ENCODE data around the gene UBE2S. TPM values are rescaled to one million over a fixed set of nuclear protein-coding genes. Genes with fewer than 3 reads are reported as not detected.
"Not testable (repeated sequence)": the region's sequence is repeated elsewhere in the genome, so short reads cannot be mapped to it uniquely, and the experiment has no call there.

The UBE2S gene
- total and polyA plus RNA-seq, 2 donors (not counting 1 experiment from before 2014, with no cell fraction given), result 20.6 to 72.7 TPM

DNA sequence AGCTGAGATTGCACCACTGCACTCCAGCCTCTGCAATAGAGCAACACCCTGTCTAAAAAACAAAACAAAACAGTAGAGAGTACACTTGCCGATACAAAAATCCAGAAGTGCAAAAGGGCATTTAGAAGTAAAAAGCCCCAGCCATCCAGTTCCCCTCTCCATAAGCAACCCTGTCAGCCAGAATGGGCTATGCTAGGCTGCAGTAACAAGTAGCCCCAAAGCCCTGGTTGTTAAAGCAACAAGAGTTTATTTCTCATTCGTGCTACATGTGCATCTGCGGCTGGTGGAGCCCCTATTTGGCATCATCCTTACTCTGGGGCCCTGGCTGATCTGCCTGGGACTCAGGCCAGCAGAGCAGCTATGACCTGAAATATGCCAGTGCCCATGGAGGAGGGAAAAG, 16.9 kb upstream of the UBE2S start:
- H3K27me3 ChIP-seq (replicated peaks in 1 of 4; ENCODE audit: control extremely low read depth in 1 of 4, control insufficient read depth in 3 of 4, insufficient read depth in 4 of 4, low read length in 3 of 4), result peaks cover 0 to 24% (median 5%) of the 10 kb centered on the region in 4 experiments
- H3K9me3 ChIP-seq (ENCODE audit: control extremely low read depth in 1 of 3, control insufficient read depth in 2 of 3, insufficient read depth in 1 of 3, low read length in 2 of 3), result peaks cover 0 to 7% (median 0%) of the 10 kb centered on the region in 3 donors
- H3K27ac ChIP-seq (ENCODE audit: low read length in 2 of 2), result no peak overlapping the region
- H2AFZ ChIP-seq (ENCODE audit: insufficient read depth, low read depth, low read length, poor library complexity, severe bottlenecking), result no peak overlapping the region
- H3K4me3 ChIP-seq (ENCODE audit: control extremely low read depth in 1 of 5, extremely low read depth in 1 of 5, insufficient read depth in 1 of 5, low read depth in 2 of 5, low read length in 4 of 5), result no peak overlapping the region
- ATAC-seq (ENCODE audit: low read depth), result no peak
- Mint-ChIP-seq H3K4me3 (no peak overlapping the region), H3K27ac (no peak overlapping the region), H3K4me1 (no peaks in the 10 kb centered on the region), H3K9me3 (ENCODE audit: insufficient read depth) (no peaks in the 10 kb centered on the region), H3K27me3 (peaks cover 32% of the 10 kb centered on the region)
- ChIA-PET POLR2A (no interaction called here), CTCF (interaction anchor here (2.2 kb wide), 1 partner anchor 283 kb away, joined by 6 read pairs; no protein-coding TSS in a partner anchor)
- 100% methylated on average over 2 of the region's 3 CpGs for WGBS (ENCODE audit: insufficient coverage)
- no peak overlapping the region for H3K9ac ChIP-seq (ENCODE audit: low read length)
- TF ChIP-seq EZH2 (IDR thresholded peaks at IDR 0.05; ENCODE audit: borderline replicate concordance, insufficient read depth, low read depth, low read length, poor library complexity, severe bottlenecking), result no peak
- TF ChIP-seq, protein P1, sequence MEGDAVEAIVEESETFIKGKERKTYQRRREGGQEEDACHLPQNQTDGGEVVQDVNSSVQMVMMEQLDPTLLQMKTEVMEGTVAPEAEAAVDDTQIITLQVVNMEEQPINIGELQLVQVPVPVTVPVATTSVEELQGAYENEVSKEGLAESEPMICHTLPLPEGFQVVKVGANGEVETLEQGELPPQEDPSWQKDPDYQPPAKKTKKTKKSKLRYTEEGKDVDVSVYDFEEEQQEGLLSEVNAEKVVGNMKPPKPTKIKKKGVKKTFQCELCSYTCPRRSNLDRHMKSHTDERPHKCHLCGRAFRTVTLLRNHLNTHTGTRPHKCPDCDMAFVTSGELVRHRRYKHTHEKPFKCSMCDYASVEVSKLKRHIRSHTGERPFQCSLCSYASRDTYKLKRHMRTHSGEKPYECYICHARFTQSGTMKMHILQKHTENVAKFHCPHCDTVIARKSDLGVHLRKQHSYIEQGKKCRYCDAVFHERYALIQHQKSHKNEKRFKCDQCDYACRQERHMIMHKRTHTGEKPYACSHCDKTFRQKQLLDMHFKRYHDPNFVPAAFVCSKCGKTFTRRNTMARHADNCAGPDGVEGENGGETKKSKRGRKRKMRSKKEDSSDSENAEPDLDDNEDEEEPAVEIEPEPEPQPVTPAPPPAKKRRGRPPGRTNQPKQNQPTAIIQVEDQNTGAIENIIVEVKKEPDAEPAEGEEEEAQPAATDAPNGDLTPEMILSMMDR (IDR thresholded peaks at IDR 0.05), result no peak
- intact Hi-C loops (cut with micrococcal nuclease), result no loop called here
- H3K36me3 ChIP-seq (replicated peaks in 1 of 2; ENCODE audit: control extremely low read depth in 1 of 2, control insufficient read depth in 1 of 2, extremely low read depth in 1 of 2, insufficient read depth in 2 of 2, low read length in 1 of 2), result no peaks in the 10 kb centered on the region
- H3K4me1 ChIP-seq (ENCODE audit: control insufficient read depth in 2 of 2, insufficient read depth in 2 of 2, low read length in 2 of 2), result no peaks in the 10 kb centered on the region
- no peaks in the 10 kb centered on the region for H3K79me2 ChIP-seq (ENCODE audit: control insufficient read depth, insufficient read depth, low read length)
- no peaks in the 10 kb centered on the region for H4K20me1 ChIP-seq (ENCODE audit: control insufficient read depth, insufficient read depth, low read length, poor library complexity, severe bottlenecking)
- DNase-seq, result no peak
- H3K4me2 ChIP-seq (replicated peaks; ENCODE audit: low read depth, low read length, poor library complexity, severe bottlenecking), result no peak overlapping the region

DNA sequence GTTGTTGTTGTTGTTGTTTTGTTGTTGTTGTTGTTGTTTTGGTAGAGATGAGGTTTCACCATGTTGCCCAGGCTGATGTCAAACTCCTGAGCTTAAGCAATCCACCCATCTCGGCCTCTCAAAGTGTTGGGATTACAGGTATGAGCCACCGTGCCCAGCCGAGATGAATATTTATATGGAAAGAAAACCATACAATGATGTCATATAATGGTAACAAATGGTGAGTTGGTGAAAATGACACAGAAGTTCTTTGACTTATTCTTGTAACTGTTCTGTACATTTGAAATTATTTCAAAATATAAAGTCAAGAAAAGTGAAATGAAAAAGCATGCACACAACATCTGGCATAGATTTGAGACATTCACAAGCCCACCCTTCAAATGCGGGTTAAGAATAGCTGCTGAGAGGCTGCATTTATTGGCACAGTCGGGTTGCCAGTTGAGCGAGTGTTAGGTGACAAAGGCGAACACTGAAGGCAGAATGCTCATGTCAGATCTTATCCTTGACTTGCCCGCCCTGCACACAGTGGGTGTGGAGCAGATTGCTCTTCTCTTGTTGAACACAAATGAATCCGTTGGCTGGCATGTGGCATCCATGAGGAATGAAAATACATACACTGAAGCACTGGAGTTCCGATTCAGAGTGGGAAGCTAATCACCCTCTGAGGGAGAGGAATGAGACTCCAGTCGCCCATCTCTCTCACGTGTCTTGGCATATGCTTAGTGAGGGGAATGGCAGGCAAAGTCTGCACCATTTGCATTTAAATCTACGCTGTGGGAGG, 15.8 kb upstream of the UBE2S start:
- no peak overlapping the region for H3K27ac ChIP-seq (ENCODE audit: low read length in 2 of 2)
- ChIA-PET POLR2A (no interaction called here), CTCF (interaction anchor here (0.7 kb wide), 1 partner anchor 1072 kb away, joined by 4 read pairs; no protein-coding TSS in a partner anchor)
- intact Hi-C loops (cut with micrococcal nuclease), result no loop called here
- no peaks in the 10 kb centered on the region for H4K20me1 ChIP-seq (ENCODE audit: control insufficient read depth, insufficient read depth, low read length, poor library complexity, severe bottlenecking)
- no peak for DNase-seq
- peaks cover 0 to 4% (median 0%) of the 10 kb centered on the region in 3 donors for H3K9me3 ChIP-seq (ENCODE audit: control extremely low read depth in 1 of 3, control insufficient read depth in 2 of 3, insufficient read depth in 1 of 3, low read length in 2 of 3)
- no peaks in the 10 kb centered on the region for H3K36me3 ChIP-seq (replicated peaks in 1 of 2; ENCODE audit: control extremely low read depth in 1 of 2, control insufficient read depth in 1 of 2, extremely low read depth in 1 of 2, insufficient read depth in 2 of 2, low read length in 1 of 2)
- peaks cover 0 to 19% (median 3%) of the 10 kb centered on the region in 4 experiments for H3K27me3 ChIP-seq (replicated peaks in 1 of 4; ENCODE audit: control extremely low read depth in 1 of 4, control insufficient read depth in 3 of 4, insufficient read depth in 4 of 4, low read length in 3 of 4)
- no peak overlapping the region for H3K4me2 ChIP-seq (replicated peaks; ENCODE audit: low read depth, low read length, poor library complexity, severe bottlenecking)
- H3K79me2 ChIP-seq (ENCODE audit: control insufficient read depth, insufficient read depth, low read length), result no peaks in the 10 kb centered on the region
- 96% methylated on average over 7 of the region's 13 CpGs for WGBS (ENCODE audit: insufficient coverage)
- Mint-ChIP-seq H3K4me3 (no peak overlapping the region), H3K27ac (no peak overlapping the region), H3K4me1 (no peaks in the 10 kb centered on the region), H3K9me3 (ENCODE audit: insufficient read depth) (no peaks in the 10 kb centered on the region), H3K27me3 (peaks cover 27% of the 10 kb centered on the region)
- no peak for ATAC-seq (ENCODE audit: low read depth)
- TF ChIP-seq EZH2 (IDR thresholded peaks at IDR 0.05; ENCODE audit: borderline replicate concordance, insufficient read depth, low read depth, low read length, poor library complexity, severe bottlenecking), result no peak
- TF ChIP-seq, protein P1 (IDR thresholded peaks at IDR 0.05), result no peak
- H3K9ac ChIP-seq (ENCODE audit: low read length), result no peak overlapping the region
- no peak overlapping the region for H3K4me3 ChIP-seq (ENCODE audit: control extremely low read depth in 1 of 5, extremely low read depth in 1 of 5, insufficient read depth in 1 of 5, low read depth in 2 of 5, low read length in 4 of 5)
- H2AFZ ChIP-seq (ENCODE audit: insufficient read depth, low read depth, low read length, poor library complexity, severe bottlenecking), result no peak overlapping the region
- H3K4me1 ChIP-seq (ENCODE audit: control insufficient read depth in 2 of 2, insufficient read depth in 2 of 2, low read length in 2 of 2), result no peaks in the 10 kb centered on the region

DNA sequence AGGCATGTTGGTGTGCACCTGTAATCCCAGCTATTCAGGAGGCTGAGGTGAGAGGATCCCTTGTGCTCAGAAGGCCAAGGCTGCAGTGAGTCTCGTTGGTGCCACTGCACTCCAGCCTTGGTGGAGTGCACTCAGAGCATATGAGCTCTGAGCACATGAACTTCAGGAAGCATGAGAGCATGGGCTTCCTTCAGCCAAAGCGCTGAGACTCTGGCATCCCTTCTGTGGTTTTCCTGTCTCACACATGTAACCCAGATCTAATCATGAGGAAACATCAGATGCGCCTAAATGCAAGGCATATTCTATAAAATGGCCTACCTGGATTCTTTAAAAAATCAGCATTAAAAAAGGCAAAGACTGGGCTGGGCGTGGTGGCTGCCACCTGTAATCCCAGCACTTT, 13.7 kb upstream of the UBE2S start:
- peaks cover 27% of the 10 kb centered on the region for H3K27me3 Mint-ChIP-seq
- H2AFZ ChIP-seq (ENCODE audit: insufficient read depth, low read depth, low read length, poor library complexity, severe bottlenecking); H3K27ac Mint-ChIP-seq; H3K9me3 ChIP-seq (ENCODE audit: control extremely low read depth in 1 of 3, control insufficient read depth in 2 of 3, insufficient read depth in 1 of 3, low read length in 2 of 3); H3K9ac ChIP-seq (ENCODE audit: low read length); intact Hi-C loops (cut with micrococcal nuclease); H3K79me2 ChIP-seq (ENCODE audit: control insufficient read depth, insufficient read depth, low read length); H3K27ac ChIP-seq (ENCODE audit: low read length in 2 of 2); ATAC-seq (ENCODE audit: low read depth); H3K4me1 ChIP-seq (ENCODE audit: control insufficient read depth in 2 of 2, insufficient read depth in 2 of 2, low read length in 2 of 2); H3K9me3 Mint-ChIP-seq (ENCODE audit: insufficient read depth); H4K20me1 ChIP-seq (ENCODE audit: control insufficient read depth, insufficient read depth, low read length, poor library complexity, severe bottlenecking); H3K4me3 Mint-ChIP-seq; H3K4me1 Mint-ChIP-seq; H3K4me3 ChIP-seq (ENCODE audit: control extremely low read depth in 1 of 5, extremely low read depth in 1 of 5, insufficient read depth in 1 of 5, low read depth in 2 of 5, low read length in 4 of 5); POLR2A ChIA-PET; H3K4me2 ChIP-seq (replicated peaks; ENCODE audit: low read depth, low read length, poor library complexity, severe bottlenecking); H3K36me3 ChIP-seq (replicated peaks in 1 of 2; ENCODE audit: control extremely low read depth in 1 of 2, control insufficient read depth in 1 of 2, extremely low read depth in 1 of 2, insufficient read depth in 2 of 2, low read length in 1 of 2); DNase-seq: not testable (repeated sequence)
- peaks cover 0 to 24% (median 3%) of the 10 kb centered on the region in 4 experiments for H3K27me3 ChIP-seq (replicated peaks in 1 of 4; ENCODE audit: control extremely low read depth in 1 of 4, control insufficient read depth in 3 of 4, insufficient read depth in 4 of 4, low read length in 3 of 4)
- 11% methylated on average over 2 of the region's 4 CpGs for WGBS (ENCODE audit: insufficient coverage)
- CTCF ChIA-PET, result interaction anchor here (1.4 kb wide), 1 partner anchor 129 kb away, joined by 3 read pairs; no protein-coding TSS in a partner anchor
